NCI-H510A treated with DMSO at 0.1 percent for 48 hours (cell line): ENCODE measurements around the gene PLXNA2.

ENCODE experiments used
- DNase-seq: peaks from one replicate; lab custom pipeline; 2025; lab: John Stamatoyannopoulos, UW

The PLXNA2 gene

GRCh38 chr1:208243967-208244916 lies at the start of gene PLXNA2:
Gene PLXNA2, minus strand, starts transcription at chr1:208244384. Its CDS starts 26,462 bp downstream, at chr1:208217922.
- DNase-seq = peak; percentile 79

GRCh38 chr1:208292908-208293307 lies 48.7 kb upstream of the PLXNA2 start:
- no peak for DNase-seq

GRCh38 chr1:208291923-208292711 lies 47.9 kb upstream of the PLXNA2 start:
- DNase-seq = no peak

GRCh38 chr1:208291129-208291528 lies 46.9 kb upstream of the PLXNA2 start:
- no peak for DNase-seq

GRCh38 chr1:208289716-208290115 lies 45.5 kb upstream of the PLXNA2 start:
- no peak for DNase-seq

GRCh38 chr1:208288495-208288894 lies 44.3 kb upstream of the PLXNA2 start:
- no peak for DNase-seq

- DNase-seq = no peak
Observed at GRCh38 chr1:208280681-208281450, 36.7 kb upstream of the PLXNA2 start.

GRCh38 chr1:208279826-208280588 lies 35.8 kb upstream of the PLXNA2 start:
- DNase-seq = no peak

GRCh38 chr1:208278638-208279037 lies 34.5 kb upstream of the PLXNA2 start:
- no peak for DNase-seq

- no peak for DNase-seq
Observed at GRCh38 chr1:208276757-208277435, 32.7 kb upstream of the PLXNA2 start.

- no peak for DNase-seq
Observed at GRCh38 chr1:208275083-208275482, 30.9 kb upstream of the PLXNA2 start.

- no peak for DNase-seq
Observed at GRCh38 chr1:208273386-208274017, 29.3 kb upstream of the PLXNA2 start.

- DNase-seq = no peak
Observed at GRCh38 chr1:208272713-208273112, 28.5 kb upstream of the PLXNA2 start.

GRCh38 chr1:208272311-208272710 lies 28.1 kb upstream of the PLXNA2 start:
- DNase-seq = no peak

GRCh38 chr1:208271236-208271635 lies 27.1 kb upstream of the PLXNA2 start:
- no peak for DNase-seq

- no peak for DNase-seq
Observed at GRCh38 chr1:208270651-208271141, 26.5 kb upstream of the PLXNA2 start.

- DNase-seq = no peak
Observed at GRCh38 chr1:208269338-208269666, 25.1 kb upstream of the PLXNA2 start.

GRCh38 chr1:208268541-208269337 lies 24.6 kb upstream of the PLXNA2 start:
- DNase-seq = no peak

GRCh38 chr1:208265525-208265924 lies 21.3 kb upstream of the PLXNA2 start:
- DNase-seq = no peak

GRCh38 chr1:208265122-208265469 lies 20.9 kb upstream of the PLXNA2 start:
- DNase-seq = no peak
